Measurements from ENCODE around the gene PHF5A. TPM values are rescaled to one million over a fixed set of nuclear protein-coding genes. Genes with fewer than 3 reads are reported as not detected.

The PHF5A gene
- total and polyA plus RNA-seq, 10 of the 15 experiments (the other 5 are each of a cell fraction or from before 2014, with no cell fraction given), result 40.5 to 115 (median 79.2) TPM

DNA sequence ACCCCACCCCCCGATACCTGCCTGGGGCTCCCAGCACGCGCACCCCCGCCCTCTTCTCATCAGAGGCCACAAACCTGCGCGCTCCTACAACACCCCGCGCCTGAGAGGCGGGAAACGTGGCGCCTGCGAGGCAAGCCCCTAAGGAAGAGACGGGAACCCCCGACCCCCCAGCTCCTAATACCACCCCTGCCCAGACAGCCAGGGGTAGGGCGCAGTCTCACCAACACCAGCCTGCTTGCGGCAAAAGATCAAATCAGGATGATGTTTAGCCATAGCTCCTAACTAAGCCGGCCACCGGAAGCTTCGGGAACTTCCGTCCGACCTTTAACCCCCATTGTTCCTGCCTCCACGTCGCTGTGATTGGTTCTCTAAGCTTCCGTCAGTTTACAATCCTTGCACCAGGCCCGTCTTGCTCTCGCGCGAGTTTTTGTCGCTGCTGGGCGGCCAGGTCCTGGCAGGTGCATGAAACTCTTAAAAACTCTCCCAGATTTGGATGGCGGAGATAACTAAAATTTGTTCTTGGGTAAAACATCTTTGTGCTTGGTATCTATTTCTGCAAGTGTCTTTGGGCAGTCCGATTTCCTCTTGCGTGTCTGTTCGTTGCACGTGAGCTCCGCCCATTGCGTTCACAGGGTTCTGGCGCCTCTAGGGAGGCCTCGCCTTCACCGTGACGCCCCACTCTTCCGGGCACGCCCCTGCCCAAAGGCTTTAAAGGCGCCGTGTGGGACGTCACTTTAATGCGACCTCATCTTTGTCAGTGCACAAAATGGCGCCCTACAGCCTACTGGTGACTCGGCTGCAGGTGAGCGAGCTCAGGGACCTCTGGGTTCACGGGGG lies at the start of gene PHF5A, which contains the start of gene ACO2 (continued):
- TF ChIP-seq, protein P1, sequence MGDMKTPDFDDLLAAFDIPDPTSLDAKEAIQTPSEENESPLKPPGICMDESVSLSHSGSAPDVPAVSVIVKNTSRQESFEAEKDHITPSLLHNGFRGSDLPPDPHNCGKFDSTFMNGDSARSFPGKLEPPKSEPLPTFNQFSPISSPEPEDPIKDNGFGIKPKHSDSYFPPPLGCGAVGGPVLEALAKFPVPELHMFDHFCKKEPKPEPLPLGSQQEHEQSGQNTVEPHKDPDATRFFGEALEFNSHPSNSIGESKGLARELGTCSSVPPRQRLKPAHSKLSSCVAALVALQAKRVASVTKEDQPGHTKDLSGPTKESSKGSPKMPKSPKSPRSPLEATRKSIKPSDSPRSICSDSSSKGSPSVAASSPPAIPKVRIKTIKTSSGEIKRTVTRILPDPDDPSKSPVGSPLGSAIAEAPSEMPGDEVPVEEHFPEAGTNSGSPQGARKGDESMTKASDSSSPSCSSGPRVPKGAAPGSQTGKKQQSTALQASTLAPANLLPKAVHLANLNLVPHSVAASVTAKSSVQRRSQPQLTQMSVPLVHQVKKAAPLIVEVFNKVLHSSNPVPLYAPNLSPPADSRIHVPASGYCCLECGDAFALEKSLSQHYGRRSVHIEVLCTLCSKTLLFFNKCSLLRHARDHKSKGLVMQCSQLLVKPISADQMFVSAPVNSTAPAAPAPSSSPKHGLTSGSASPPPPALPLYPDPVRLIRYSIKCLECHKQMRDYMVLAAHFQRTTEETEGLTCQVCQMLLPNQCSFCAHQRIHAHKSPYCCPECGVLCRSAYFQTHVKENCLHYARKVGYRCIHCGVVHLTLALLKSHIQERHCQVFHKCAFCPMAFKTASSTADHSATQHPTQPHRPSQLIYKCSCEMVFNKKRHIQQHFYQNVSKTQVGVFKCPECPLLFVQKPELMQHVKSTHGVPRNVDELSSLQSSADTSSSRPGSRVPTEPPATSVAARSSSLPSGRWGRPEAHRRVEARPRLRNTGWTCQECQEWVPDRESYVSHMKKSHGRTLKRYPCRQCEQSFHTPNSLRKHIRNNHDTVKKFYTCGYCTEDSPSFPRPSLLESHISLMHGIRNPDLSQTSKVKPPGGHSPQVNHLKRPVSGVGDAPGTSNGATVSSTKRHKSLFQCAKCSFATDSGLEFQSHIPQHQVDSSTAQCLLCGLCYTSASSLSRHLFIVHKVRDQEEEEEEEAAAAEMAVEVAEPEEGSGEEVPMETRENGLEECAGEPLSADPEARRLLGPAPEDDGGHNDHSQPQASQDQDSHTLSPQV (IDR thresholded peaks at IDR 0.05), result no peak
- TF ChIP-seq HDGF (IDR thresholded peaks at IDR 0.05) (peak; percentile 33; the same call in 1 of the 2 replicates), SIN3A (IDR thresholded peaks at IDR 0.05; ENCODE audit: low read depth, low read length) (peak; percentile 40; the same call in 1 of the 2 replicates), NR2C1 (IDR thresholded peaks at IDR 0.05) (peak; percentile 98), KAT2A (conservative IDR thresholded peaks at IDR 0.05; ENCODE audit: control insufficient read depth, low read depth, low read length) (no peak), CBFB (IDR thresholded peaks at IDR 0.05; ENCODE audit: low read depth) (peak; percentile 84), TCF12 (IDR thresholded peaks at IDR 0.05; ENCODE audit: low read depth, low read length) (no peak), SIX5 (IDR thresholded peaks at IDR 0.05; ENCODE audit: low read depth, low read length, severe bottlenecking) (peak; percentile 52), CHD2 (IDR thresholded peaks at IDR 0.05; ENCODE audit: borderline replicate concordance, low read depth, low read length) (peak; percentile 98), TCF7 (IDR thresholded peaks at IDR 0.05; ENCODE audit: borderline replicate concordance) (no peak), MXI1 (IDR thresholded peaks at IDR 0.05; ENCODE audit: low read depth, low read length) (no peak; the same call in none of the 2 replicates), NFYA (IDR thresholded peaks at IDR 0.05; ENCODE audit: borderline replicate concordance, low read depth, low read length) (no peak), ZBED1 (IDR thresholded peaks at IDR 0.05; ENCODE audit: borderline replicate concordance) (peak; percentile 7; the same call in 1 of the 2 replicates), WRNIP1 (IDR thresholded peaks at IDR 0.05; ENCODE audit: borderline replicate concordance, low read depth, low read length) (no peak), ZNF384 (IDR thresholded peaks at IDR 0.05; ENCODE audit: borderline replicate concordance, low read depth, low read length) (no peak), MEF2A (IDR thresholded peaks at IDR 0.05; ENCODE audit: insufficient read depth, low read depth, low read length) (0 out of 2 replicates have a peak, but pooled peaks have one; percentile 1), TCF3 (IDR thresholded peaks at IDR 0.05; ENCODE audit: borderline replicate concordance, insufficient read depth, low read depth, low read length) (no peak)
- TF ChIP-seq, protein P2, sequence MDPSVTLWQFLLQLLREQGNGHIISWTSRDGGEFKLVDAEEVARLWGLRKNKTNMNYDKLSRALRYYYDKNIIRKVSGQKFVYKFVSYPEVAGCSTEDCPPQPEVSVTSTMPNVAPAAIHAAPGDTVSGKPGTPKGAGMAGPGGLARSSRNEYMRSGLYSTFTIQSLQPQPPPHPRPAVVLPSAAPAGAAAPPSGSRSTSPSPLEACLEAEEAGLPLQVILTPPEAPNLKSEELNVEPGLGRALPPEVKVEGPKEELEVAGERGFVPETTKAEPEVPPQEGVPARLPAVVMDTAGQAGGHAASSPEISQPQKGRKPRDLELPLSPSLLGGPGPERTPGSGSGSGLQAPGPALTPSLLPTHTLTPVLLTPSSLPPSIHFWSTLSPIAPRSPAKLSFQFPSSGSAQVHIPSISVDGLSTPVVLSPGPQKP (IDR thresholded peaks at IDR 0.05; ENCODE audit: low read depth, low read length), result peak; percentile 95
- TF ChIP-seq, protein P3, sequence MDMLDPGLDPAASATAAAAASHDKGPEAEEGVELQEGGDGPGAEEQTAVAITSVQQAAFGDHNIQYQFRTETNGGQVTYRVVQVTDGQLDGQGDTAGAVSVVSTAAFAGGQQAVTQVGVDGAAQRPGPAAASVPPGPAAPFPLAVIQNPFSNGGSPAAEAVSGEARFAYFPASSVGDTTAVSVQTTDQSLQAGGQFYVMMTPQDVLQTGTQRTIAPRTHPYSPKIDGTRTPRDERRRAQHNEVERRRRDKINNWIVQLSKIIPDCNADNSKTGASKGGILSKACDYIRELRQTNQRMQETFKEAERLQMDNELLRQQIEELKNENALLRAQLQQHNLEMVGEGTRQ (IDR thresholded peaks at IDR 0.05; ENCODE audit: borderline replicate concordance, low read depth, low read length), result no peak
- TF ChIP-seq, protein P4, sequence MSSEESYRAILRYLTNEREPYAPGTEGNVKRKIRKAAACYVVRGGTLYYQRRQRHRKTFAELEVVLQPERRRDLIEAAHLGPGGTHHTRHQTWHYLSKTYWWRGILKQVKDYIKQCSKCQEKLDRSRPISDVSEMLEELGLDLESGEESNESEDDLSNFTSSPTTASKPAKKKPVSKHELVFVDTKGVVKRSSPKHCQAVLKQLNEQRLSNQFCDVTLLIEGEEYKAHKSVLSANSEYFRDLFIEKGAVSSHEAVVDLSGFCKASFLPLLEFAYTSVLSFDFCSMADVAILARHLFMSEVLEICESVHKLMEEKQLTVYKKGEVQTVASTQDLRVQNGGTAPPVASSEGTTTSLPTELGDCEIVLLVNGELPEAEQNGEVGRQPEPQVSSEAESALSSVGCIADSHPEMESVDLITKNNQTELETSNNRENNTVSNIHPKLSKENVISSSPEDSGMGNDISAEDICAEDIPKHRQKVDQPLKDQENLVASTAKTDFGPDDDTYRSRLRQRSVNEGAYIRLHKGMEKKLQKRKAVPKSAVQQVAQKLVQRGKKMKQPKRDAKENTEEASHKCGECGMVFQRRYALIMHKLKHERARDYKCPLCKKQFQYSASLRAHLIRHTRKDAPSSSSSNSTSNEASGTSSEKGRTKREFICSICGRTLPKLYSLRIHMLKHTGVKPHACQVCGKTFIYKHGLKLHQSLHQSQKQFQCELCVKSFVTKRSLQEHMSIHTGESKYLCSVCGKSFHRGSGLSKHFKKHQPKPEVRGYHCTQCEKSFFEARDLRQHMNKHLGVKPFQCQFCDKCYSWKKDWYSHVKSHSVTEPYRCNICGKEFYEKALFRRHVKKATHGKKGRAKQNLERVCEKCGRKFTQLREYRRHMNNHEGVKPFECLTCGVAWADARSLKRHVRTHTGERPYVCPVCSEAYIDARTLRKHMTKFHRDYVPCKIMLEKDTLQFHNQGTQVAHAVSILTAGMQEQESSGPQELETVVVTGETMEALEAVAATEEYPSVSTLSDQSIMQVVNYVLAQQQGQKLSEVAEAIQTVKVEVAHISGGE (CRISPR knock-in tag; IDR thresholded peaks at IDR 0.05), result no peak
